GM12891 (cell line): ENCODE data around the gene ZBED3.

Experiments
- PAX5 ChIP-seq: IDR thresholded peaks from 2 replicates; pipeline ENCODE4 v1.6.1; 2011; ENCODE audit warnings: low read length, moderate library complexity, mild to moderate bottlenecking; ENCODE audit not compliant: insufficient read depth, severe bottlenecking
- POLR2A ChIP-seq: IDR thresholded peaks from 2 replicates; pipeline ENCODE4 v1.6.1; 2011; ENCODE audit warnings: low read depth, low read length, control low read depth
- POLR2AphosphoS5 ChIP-seq: IDR thresholded peaks from 2 replicates; pipeline ENCODE4 v1.6.1; 2011; ENCODE audit warnings: low read depth, low read length, control low read depth
- POU2F2 ChIP-seq: IDR thresholded peaks from 2 replicates; pipeline ENCODE4 v1.6.1; 2011; ENCODE audit warnings: low read depth, mild to moderate bottlenecking, control low read depth, low read length, moderate library complexity
- SPI1 ChIP-seq: IDR thresholded peaks from 2 replicates; pipeline ENCODE4 v1.6.1; 2011; ENCODE audit warnings: low read depth, low read length, control low read depth
- TAF1 ChIP-seq: IDR thresholded peaks from 2 replicates; pipeline ENCODE4 v1.6.1; 2011; ENCODE audit warnings: low read depth, low read length, control low read depth

GRCh38 chr5:77102549-77102948 is 15.5 kb upstream of the ZBED3 start:
- TF ChIP-seq POLR2AphosphoS5 (no peak), POLR2A (no peak), TAF1 (no peak), SPI1 (no peak), PAX5 (no peak), POU2F2 (no peak)
